CD4-positive, alpha-beta T cell treated with Interleukin-17A for 4 hours (primary cell): Measurements from ENCODE around the gene NVL.
A peak's percentile ranks its signal among the peaks of the same experiment; 100 is the strongest.

ENCODE experiments used
- DNase-seq: peaks from one replicate; pipeline ENCODE4 v3.0.0-alpha.2; 2020; ENCODE audit warnings: mixed read lengths

NVL gene

DNA sequence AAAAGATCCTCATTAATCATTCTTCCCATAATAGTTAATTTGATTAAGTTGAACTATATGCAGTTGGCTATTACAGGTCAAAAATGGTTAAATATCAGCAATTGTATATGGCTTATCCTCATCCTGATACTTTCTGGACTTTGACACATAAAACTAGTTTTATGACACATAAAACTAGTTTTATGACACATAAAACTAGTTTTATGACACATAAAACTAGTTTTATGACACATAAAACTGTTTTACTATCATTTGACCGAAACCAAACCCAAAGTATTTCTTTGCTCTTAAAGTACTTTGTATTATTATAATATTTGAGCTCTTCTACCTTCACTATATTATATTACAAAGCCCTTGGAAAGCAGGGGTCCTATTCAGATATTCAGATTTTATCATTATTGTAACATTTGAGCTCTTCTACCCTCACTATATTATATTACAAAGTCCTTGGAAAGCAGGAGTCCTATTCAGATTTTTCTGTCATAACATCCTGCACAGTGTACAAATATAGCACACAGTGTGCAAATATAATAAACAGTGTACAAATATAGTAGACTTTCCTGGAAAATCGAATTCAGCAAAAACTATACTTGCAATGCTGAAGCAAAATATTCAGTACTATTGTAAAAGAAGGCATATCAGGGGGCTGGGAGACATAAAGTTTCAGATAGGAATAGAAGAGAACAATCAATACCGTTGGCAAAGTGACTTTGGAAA, 53.0 kb downstream of the NVL start:
- DNase-seq, result no peak

DNA sequence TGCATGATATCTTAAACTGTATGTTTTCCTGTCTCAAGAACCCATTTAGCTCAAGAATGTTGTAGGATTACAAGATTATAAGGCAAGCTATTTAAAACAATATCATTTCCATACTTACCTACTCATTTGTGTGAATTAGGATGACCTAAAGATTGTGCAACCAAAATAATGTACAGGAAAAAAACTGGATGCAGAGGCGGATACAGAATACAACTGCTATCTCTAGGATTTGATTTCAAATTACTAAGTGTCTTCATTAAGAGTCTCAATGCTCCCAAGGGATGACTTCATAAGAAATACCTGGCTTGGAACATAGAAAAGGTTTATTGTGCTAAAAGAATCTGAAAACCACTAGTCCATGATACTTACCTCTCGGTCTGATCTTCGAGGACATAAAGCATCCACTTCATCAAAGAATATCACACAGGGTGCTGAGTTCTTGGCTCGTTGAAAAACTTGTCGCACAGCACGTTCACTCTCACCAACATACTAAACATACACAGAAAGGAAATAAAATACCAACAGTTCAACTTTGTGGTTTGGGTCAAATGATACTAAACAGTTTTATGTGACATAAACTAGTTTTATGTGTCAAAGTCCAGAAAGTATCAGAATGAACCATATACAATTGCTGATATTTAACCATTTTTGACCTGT, 54.9 kb downstream of the NVL start:
- no peak for DNase-seq

DNA sequence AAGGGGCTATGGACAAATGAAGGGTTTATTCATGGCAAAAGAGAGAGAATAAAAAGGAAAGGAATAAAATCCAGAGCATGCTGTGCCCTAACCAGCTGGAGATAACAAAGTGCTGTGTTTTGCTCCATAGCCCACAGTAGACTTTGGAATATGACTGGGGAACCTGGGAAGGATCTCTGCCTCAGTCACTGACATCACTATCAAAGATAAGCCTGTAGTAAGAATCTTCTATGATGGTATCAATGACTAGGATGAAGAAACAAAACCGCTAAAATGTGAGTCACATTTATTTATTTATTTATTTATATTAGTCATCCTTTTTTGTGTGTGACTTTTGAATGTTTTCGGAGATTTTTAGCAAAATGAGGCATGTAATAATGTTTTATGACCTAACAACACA, 56.3 kb downstream of the NVL start:
- DNase-seq, result no peak

DNA sequence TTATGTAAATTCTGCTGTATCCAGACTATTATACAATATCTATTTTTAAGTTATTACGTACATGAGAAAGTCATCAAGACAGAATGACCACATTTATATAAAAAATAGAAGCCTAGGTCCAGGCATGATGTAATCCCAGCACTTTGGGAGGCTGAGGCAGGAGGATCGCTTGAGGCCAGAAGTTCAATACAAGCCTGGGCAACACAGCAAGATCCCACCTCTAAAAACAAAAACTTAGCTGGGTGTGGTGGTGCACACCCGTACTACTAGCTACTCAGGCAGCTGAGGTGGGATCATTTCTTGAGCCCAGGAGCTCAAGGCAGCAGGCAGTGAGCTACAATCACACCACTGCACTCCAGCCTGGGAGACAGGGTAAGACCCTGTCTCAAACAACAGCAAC, 58.9 kb downstream of the NVL start:
- no peak for DNase-seq

DNA sequence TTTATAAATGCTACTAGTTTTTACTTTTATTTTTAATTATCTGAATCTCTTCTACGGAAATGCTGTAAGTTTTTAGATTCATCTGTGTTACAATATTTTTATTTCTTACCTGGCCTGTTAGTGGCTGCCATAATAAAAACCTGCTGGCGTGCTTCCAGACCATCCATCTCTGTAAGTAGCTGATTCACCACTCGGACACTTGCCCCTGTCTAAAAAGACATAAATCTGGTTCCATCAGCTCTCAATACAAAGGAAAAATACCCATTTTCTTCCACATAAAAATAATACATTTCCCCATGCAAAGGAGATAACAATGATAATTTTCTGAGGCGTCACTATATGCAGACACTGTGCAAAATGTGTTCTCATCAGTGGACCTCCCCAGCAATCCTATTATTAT, 62.0 kb downstream of the NVL start:
- DNase-seq, result no peak

DNA sequence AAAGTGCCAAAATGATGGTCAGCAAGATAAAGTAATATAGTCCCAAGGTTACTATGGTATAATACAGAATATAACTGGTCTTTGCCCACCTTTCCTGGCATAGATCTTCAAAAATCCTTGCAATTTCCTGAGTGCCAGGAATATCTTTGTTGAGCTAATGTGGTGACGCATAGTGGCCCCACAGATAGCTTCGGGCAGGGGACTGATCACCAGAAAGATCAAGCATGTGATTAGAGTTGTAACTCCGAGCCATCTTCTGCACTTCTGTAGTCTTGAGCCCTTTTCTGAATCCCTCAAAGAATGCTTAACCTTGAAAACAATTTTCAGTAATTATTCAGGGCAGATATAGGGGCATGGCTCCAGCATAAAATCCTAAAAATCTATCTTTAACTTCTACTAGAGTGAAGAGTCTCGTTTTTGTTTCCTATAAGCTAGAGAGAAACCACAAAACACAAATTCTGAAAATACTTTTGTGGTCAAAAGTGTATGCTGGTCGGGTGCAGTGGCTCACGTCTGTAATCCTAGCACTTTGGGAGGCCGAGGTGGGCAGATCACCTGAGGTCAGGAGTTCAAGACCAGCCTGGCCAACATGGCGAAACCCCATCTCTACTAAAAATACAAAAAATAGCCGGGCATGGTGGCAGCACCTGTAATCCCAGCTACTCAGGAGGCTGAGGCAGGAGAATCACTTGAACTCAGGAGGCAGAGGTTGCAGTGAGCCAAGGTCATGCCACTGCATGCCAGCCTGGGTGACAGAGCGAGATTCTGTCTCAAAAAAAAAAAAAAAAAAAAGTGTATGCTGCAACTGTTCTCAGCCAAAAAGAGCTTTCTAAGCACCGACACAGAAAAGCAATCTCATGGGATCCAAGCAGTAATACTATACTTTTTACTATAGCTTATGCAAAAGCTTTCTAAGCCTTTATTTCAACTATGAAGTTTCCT, 62.8 kb downstream of the NVL start:
- no peak for DNase-seq

DNA sequence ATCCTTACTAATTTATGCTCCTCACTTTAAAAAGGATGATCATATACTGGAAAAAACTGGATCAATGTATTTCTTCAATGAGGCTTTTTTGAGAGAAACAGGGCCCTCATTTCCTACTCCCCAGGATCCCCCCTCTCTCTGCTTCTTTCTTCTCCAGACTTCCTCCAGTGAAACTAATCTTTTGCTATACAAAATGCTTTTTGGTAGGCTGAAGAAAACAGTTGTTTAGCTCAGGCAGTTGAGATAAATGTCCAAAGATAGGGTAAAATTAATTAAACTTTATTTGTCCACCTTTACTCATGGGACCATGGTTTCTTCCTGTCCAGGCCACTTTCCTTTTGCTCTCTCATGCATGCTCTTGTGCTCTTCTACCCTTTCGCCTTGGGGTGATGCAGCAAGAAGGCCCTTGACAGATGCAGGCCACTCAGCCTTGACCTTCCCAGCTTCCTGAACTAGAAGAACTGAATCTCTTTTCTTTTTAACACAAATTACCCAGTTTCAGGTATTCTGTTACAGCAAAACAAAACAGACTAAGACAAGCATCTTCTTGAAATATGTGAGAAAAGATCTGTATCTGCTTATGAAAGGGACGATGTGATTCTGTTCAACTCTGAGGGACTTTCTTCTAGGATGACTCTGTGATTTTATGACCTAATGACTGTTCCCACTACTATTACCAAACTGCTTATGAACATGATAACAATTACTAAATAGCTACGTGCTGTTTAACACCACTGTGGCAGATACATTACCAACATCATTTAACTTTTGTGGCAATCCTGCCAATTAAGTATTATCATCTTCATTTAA, 63.7 kb downstream of the NVL start:
- no peak for DNase-seq

DNA sequence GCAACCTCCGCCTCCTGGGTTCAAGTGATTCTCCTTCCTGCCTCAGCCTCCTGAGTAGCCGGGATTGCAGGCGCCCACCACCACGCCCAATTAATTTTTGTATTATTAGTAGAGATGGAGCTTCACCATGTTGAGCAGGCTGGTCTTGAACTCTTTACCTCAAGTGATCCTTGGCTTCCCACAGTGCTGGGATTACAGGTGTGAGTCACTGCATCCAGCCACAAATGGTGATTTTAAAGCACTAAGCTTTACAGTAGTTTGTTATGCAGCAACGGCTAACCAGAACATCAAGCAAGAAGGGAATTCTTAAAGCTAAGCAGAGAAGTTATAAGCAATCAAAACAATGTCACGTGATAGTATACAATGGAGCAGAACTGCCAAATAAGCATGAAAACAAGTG, 65.7 kb downstream of the NVL start:
- no peak for DNase-seq

DNA sequence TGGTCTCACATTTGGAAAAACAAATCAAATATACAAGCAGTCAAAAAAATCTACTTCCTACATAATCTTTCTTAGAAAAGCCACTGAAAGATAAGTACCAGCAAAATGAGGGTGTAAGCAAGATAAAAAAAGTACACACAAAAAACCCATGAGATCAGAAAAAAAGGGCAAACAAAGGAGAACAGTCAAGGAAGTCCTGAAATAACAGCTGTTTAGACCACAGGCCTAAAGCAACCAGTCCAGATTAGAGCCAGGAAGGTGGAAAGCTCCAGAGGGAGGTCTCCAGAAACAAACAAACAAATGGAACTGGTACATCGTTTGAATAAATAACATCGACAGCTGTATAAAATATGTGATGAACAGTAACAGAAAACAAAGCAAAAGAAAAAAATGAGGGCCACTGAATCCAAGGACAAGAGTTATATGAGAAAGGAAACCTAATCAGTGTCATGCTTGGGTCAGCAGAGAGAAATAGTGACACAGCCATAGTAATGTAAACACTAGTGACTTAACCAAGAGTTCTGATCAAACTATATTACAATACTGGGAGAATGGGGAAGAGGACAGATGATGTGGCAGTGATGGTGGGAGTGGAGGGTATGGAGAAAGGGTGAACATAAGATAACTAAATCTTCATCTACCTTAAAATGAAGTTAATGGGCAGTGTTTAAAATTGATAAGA, 67.5 kb downstream of the NVL start:
- DNase-seq, result no peak

DNA sequence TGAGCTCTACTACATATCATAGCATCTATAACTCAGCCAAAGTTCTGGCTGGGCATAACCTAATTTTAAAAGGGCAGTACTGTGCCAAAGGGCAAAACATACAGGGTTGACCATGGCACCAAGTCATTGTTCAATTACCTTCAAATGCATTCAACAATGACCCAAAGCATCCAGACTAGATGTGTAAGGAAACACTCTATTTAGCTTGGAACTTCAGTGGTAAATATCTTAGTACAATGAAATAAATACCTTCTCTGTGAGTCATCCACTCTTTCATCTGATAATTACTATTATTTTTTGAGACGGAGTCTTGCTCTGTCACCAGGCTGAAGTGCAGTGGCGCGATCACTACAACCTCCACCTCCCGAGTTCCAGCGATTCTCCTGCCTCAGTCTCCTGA, 70.0 kb downstream of the NVL start:
- DNase-seq, result no peak

DNA sequence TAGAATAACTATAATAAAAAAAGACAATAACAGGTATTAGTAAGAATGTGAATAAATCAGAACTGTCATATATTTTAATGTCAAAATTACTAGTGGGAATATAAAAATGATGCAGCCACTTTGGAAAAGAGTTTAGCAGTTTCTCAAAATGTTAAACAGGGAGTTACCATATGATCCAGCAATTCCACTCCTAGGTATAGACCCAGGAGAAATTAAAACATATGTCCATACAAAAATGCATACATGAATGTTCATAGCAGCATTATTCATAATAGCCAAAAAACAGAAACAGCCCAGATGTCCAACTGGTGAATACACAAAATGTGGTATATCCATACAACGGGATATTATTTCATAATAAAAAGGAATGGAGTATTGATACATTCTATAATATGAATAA, 71.6 kb downstream of the NVL start:
- no peak for DNase-seq

DNA sequence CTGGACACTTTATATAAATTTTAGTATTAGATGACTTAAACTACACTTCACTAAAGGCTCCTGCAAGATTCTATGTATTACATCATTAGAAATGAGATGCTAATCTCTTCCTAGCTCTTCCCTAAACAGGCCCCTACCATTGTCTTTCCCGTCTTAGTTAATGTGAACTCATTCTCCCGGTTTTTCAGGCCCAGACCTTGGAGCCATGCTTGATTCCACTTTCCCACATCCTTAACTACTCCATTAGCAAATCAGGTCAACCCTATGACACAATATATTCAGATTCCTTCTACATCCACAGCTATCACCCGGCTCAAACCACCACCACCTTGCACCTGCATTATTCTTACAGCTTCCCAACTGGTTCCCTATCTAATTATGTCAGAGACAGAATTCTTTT, 73.3 kb downstream of the NVL start:
- no peak for DNase-seq

DNA sequence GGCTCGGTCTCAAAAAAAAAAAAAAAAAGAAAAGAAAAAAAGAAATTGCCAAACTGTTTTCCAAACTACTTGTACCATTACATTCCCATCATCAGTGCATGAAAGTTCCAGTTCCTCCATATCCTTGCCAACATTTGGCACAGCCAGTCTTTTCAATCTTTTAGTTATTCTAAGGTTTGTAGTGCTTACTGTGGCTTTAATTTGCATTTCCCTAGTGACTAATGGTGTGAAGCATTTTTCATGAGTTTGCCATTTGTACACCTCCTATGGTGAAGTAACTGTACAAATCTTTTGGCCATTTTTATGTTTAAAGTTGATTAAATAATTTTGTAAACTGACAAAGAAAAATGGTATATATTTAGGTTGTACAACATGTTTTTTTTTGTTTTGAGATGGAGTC, 76.3 kb downstream of the NVL start:
- no peak for DNase-seq

DNA sequence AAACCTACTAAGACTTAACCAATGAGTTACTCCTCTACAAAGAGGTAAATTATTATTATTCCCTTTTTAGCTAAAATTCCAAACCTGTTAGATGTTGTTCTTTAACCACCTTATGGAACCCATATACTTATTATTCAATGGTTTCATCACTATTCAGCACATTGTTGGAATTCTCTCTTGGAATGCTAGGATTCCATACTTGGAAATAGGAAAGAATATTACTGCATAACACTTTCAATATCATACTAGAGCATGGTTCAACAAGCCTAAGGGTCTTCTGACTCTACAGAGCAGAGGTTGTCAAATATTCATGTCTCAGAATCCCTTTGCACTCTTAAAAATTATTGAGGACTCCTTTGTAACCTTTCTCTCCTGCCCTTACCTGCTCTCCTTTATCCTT, 77.5 kb downstream of the NVL start:
- no peak for DNase-seq

DNA sequence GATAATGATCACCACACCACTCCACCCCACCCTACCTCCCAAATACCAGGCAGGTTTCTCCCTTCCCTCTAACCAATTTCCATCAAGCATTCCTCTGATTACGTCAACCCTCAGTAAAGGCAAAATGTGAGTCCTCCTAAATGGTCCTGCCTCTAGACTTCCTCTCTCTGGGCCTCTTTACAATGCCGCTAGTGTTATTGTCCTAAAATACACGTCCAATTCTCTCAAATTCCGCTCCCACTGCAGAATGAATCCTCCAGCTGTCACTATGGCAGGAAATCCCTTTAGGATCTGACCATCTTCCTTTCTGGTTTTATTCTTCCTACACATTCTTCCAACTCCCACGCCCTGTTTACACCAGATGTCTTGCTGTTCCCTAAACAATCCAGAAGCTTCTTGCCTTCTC, 78.2 kb downstream of the NVL start:
- no peak for DNase-seq

DNA sequence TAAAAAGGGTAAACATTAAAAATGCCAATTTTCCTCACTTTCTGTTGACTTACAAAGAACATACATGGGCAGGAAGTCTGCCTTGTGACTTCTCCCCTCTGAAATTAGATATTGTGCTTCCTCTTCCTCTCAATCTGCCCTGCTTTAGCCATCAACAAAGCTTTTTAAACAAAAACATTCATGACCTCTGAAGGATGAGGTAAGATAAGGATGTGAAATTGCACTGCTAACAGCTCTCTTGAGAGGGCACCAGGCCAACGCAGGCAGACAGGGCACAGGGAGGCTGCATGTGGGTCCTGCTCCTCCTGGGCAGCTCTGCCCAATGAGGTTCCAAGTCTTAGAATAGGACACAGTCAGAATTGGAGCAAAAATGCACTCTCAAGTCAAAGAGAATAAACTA, 84.8 kb downstream of the NVL start:
- DNase-seq, result peak; percentile 42

DNA sequence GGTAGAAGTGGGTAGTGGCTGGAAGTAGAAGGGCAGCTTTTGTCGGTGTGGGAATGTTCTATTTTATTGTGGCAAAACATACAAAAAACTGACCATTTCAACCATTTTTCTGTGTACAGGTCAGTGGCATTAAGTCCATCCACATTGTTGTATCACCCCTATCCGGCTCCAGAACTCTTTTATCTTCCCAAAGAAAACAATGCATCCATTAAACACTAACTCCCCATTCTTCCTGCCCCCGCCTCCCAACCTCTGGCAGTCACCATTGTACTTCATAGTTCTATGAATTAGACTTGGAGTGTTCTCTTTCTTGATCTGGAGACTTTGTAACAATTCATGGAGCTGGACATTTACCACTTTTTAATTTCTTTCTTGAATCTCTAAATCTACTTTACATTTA, 91.2 kb downstream of the NVL start:
- DNase-seq, result no peak

DNA sequence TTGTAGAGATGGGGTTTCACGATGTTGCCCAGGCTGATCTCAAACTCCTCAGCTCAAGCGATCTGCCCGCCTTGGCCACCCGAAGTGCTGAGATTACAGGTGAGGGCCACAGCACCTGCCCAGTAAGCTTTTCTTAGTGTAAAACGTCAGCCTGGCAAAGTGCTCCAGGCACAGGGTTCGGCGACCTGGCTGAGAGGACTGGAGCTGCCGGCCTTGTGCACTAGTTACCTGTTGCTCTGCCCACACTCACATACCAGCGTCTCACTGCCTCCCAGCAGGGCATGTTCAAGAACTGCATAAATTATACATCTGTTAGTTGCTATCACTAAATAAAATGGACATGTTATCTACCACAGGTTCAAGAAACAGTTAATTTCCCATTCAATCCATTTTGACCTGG, 91.8 kb downstream of the NVL start:
- no peak for DNase-seq

DNA sequence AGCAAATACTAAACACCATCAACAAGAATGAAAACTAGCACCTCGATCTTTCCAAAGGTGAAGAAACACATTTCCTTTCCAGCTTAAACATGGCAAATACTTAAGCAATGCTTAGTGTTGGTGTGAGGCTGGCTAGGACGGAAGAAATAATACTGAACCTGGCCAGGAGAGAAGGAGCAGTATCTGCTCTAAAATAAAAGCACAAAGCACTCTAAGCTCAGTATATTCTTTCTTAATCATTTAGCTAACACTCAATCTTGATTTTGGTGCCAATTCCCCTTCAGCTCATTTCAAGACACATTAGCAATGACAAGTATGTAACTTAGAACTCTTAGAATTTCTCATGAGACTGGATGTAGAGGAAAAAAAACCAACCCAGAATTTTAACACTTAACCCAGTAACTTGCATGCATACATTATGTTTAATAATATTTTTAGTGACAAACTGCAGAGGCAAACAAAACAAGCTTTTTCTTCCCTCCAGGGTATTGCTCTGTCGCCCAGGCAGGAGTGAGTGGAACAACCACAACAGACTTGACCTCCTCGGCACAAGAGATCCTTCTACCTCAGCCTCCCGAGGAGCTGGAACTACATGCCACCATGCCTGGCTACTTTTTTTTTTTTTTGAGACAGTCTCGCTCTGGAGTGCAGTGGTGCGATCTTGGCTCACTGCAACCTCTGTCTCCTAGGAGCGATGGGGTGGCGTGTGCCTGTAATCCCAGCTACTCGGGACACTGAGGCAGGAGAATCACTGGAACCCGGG, 92.7 kb downstream of the NVL start:
- DNase-seq, result no peak

DNA sequence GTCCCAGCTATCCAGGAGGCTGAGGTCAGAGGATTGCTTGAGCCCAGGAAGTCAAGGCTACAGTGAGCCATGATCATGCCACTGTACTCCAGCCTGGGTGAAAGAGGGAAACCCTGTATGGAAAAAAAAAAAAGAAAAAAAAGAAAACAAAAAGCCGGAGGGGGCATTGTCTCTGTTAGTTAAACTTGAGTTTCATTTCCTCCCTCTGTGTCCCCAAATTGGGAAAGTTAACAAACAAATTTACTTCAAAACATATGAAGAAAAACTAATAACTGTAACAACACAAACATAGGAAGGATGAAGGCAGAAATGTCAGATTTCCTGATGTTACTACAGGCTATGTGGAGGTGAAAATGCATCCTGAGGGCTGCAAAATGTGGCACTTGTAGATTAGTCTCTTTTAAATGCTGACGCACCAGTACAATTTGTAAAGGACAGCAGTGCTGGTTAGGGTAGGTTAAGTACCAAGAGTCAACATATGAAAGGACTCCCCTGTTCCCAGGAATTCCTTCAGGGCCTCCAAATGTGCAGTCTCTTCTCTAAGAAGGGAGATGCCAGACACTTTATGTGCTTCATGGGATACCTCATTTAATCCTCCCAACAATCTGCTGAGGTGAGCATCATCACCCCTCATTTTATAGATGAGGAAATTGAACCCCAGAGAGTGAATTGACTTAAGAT, 94.0 kb downstream of the NVL start:
- no peak for DNase-seq

DNA sequence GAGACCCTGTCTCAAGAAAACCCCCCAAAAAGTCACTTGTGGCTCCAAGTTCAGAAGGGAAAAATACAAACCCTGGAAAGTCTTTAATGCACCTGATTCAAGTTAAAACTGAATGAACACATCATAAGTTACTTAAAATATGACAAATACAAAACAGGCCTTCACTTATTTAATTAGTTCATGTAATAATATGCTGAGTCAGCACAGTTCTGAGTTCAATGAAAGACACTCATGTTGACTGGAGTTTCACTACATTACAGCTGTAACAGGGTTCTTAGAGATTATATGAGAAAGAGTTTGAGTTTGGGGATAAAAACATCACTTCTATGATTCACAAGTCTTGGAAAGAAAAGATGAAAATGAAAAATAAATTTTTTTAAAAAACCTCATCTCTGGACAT, 96.0 kb downstream of the NVL start:
- DNase-seq, result no peak
